RKO (cell line): ENCODE measurements around the gene SRSF4.
A peak's percentile ranks its signal among the peaks of the same experiment; 100 is the strongest.

Source experiments
- DNase-seq: peaks from one replicate; pipeline ENCODE4 v3.0.0-alpha.2; 2016; ENCODE audit warnings: low spot score

The SRSF4 gene

GRCh38 chr1:29200906-29201594, 19.4 kb upstream of the SRSF4 start:
- no peak for DNase-seq

- DNase-seq: no peak
Observed at GRCh38 chr1:29197993-29198392, 16.3 kb upstream of the SRSF4 start.

GRCh38 chr1:29197590-29197924, 15.9 kb upstream of the SRSF4 start:
- peak; percentile 39 for DNase-seq

DNA sequence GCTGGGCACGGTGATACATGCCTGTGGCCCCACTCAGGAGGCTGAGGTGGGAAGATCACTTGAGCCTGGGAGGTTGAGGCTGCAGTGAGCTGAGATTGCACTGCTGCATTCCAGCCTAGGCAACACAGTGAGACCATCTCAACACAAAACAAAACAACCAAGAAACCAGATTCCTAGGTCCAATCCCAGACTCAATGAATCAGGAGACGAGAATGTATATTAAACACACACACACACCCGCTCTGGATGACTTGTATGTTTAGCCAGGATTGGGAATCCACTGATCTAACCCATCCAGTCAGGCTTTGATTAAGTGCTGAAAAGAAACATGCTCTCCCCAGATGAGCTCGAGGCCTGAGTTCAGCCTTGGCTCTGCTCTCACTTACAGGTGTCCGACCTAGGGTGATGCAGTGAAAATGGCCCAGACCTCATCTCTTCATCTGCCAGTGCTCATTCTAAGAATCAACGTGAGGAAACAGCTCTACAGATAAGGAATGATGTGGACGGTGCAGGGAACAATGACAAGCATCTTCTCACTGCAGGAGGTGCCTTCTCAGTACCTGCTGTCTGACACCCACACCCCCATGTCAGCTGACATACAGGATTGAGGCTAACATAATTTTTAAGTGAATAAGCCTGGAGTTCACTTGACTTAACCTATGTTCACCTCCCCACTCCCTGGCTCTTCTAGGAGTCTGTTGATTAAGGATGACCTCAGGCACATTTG, 15.3 kb upstream of the SRSF4 start:
- DNase-seq: no peak

DNA sequence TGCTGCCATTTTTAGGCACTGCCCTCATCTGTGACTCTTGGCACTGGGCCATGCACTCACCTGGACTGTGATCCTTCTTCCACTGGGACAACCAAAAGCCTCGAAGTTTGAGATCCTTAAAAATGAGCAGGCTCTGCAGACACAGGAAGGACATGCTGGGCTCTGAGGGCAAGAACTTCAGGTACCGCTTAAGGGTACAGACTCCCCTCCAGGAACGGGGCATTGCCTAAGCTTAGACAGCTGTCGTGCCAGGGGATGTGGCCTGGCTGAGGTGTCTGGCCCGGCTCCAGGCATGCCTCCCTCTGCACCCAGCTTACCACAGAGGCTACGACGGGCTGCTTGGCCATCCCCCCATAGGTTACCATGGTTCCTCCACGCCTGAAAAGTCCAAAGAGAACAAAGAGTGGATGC, 14.2 kb upstream of the SRSF4 start:
- DNase-seq: no peak

- DNase-seq: no peak
Observed at GRCh38 chr1:29193879-29194455, 12.3 kb upstream of the SRSF4 start.

DNA sequence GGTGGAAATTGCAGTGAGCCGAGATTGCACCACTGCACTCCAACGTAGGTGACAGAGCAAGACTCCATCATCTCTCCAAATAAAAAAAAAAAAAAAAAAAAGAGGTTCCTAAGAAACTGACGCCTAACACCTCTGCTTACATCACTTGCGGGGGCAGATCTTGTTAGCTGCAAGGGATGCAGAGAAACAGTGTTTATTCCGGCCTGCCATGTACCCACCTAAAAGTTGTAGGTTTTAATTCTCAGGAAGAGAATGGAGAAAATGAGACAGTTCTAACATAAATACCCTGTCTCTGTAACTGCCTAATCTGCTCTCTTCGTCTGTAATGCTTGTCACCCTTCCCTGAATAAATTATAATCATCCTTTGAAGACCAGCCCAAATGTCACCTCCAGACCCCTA, 9.0 kb upstream of the SRSF4 start:
- no peak for DNase-seq

GRCh38 chr1:29186707-29187106, 5.0 kb upstream of the SRSF4 start:
- no peak for DNase-seq

- no peak for DNase-seq
Observed at GRCh38 chr1:29186252-29186651, 4.6 kb upstream of the SRSF4 start.

DNA sequence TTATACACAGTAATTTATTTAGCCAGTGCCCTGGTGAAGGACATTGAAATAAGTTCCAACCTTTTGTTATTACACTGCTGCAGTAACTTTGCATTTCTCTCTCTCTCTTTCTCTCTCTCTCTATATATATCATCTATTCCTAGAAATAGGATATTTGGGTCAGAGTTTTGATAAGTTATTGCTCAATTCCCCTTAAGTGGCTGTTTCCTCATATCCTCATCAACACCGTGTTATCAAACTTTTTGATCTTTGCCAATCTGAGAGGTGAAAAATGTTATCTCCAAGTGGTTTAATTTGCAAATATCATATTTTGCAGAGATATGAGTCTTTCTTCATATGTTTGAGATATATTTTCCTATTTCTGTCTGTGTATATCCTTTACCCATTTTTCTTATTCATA, 1.6 kb upstream of the SRSF4 start:
- no peak for DNase-seq

GRCh38 chr1:29180497-29181412, 945 bp downstream of the SRSF4 start:
- peak; percentile 15 for DNase-seq

GRCh38 chr1:29179641-29180184, 2.0 kb downstream of the SRSF4 start:
- DNase-seq: no peak

GRCh38 chr1:29177022-29177705, 4.5 kb downstream of the SRSF4 start:
- no peak for DNase-seq

GRCh38 chr1:29176576-29176975, 5.1 kb downstream of the SRSF4 start:
- no peak for DNase-seq

DNA sequence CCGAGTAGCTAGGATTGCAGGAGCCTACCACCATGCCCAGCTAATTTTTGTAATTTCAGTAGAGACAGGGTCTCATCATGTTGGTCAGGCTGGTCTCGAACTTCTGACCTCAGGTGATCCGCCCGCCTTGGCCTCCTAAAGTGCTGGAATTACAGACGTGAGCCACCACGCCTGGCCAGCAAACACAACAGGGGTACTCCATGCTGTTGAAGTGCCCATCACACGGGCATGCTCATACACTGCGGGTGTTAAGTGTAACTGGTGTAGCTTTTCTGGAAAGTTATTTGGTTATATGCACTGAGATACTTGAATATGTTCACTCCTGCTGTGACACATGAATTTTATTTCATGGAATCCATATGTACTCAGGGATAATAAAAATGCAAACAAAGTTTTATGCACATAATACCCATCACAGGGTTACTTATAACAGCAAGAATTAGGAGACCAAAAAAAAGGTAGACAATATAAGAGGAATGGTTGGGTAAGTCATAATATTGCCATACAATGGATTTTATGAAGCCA, 9.2 kb downstream of the SRSF4 start:
- no peak for DNase-seq

DNA sequence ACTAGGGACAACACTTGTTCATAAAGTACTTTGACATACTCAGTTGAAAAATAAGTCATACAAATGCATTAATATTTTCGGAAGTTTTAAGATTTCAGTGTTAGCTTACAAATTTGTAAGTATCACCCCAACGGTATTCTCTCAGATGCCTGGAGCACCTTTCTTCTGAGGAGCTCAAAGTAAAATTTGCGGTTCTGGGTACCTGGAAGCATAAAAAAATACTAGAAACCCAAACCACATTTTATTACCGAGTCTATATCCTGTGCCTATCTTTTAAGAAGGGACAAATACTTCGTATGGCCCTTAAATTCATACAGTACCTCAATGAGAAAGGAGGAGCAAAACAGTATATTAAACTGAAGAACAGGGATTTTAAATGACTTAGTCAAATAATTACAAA, 10.2 kb downstream of the SRSF4 start:
- no peak for DNase-seq

- no peak for DNase-seq
Observed at GRCh38 chr1:29171089-29171488, 10.6 kb downstream of the SRSF4 start.

- DNase-seq: no peak
Observed at GRCh38 chr1:29169976-29170375, 11.7 kb downstream of the SRSF4 start.

DNA sequence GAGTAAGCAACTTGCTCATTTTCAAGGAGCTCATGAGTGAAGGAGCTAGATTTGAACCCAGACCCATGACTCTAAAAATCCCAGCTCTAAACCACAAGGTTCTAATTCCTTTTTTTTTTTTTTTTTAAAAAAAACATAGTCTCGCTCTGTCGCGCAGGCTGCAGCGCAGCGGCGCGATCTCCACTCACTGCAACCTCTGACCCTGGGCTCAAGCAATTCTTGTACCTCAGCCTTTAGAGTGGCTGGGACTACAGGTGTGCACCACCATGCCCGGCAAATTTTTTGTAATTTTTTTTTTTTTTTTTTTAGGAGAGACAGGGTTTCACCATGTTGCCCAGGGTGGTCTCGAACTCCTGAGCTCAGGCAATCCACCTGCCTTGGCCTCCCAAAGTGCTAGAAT, 13.8 kb downstream of the SRSF4 start:
- DNase-seq: no peak

GRCh38 chr1:29166291-29166878, 15.3 kb downstream of the SRSF4 start:
- DNase-seq: no peak

- no peak for DNase-seq
Observed at GRCh38 chr1:29164588-29164987, 17.1 kb downstream of the SRSF4 start.
